ENCODE measurements around the gene TSC22D4.

The TSC22D4 gene

GRCh38 chr7:100490483-100491191 lies 11.6 kb upstream of the TSC22D4 start:
- no peak overlapping the region for H3K4me3 ChIP-seq (ENCODE audit: low read depth, low read length)
- H3K36me3 ChIP-seq (ENCODE audit: control insufficient read depth in 2 of 2, insufficient read depth in 1 of 2, low read length in 2 of 2) = no peaks in the 10 kb centered on the region
- H3K27ac ChIP-seq (ENCODE audit: extremely low read depth, low read depth, low read length) = no peak overlapping the region
- CTCF ChIA-PET = interaction anchor here (0.7 to 1.1 kb wide), 4 partner anchors 14 to 98 kb away, joined by 3 to 7 read pairs (median 4); no protein-coding TSS in a partner anchor
- TF ChIP-seq ZNF302 (tag by site-specific recombination; IDR thresholded peaks at IDR 0.05; ENCODE audit: low read depth) = no peak
- TF ChIP-seq OSR2 (tag by site-specific recombination; IDR thresholded peaks at IDR 0.05) = no peak
- no peak for TF ChIP-seq KLF1 (tag by site-specific recombination; IDR thresholded peaks at IDR 0.05)
- POLR2A ChIA-PET = interaction anchor here (0.6 to 1.0 kb wide), 5 partner anchors 10 to 61 kb away, joined by 3 to 5 read pairs (median 3); partner anchors contain the start of genes MEPCE, TSC22D4 and ZCWPW1
- H3K9me3 ChIP-seq (ENCODE audit: control insufficient read depth, insufficient read depth, low read depth, low read length) = no peaks in the 10 kb centered on the region
- no peaks in the 10 kb centered on the region for H3K4me1 ChIP-seq (ENCODE audit: control insufficient read depth, insufficient read depth, low read length)

- Histone ChIP-seq H3K4me1 (ENCODE audit: control insufficient read depth, insufficient read depth, low read length) (no peaks in the 10 kb centered on the region), H3K36me3 (ENCODE audit: control insufficient read depth in 2 of 2, insufficient read depth in 1 of 2, low read length in 2 of 2) (no peaks in the 10 kb centered on the region), H3K9me3 (ENCODE audit: control insufficient read depth, insufficient read depth, low read depth, low read length) (no peaks in the 10 kb centered on the region), H3K27ac (ENCODE audit: extremely low read depth, low read depth, low read length) (no peak overlapping the region), H3K4me3 (ENCODE audit: low read depth, low read length) (no peak overlapping the region)
- TF ChIP-seq ZSCAN4 (tag by site-specific recombination; IDR thresholded peaks at IDR 0.05) (peak; percentile 38; the same call in 1 of the 2 replicates), IKZF3 (tag by site-specific recombination; IDR thresholded peaks at IDR 0.05) (no peak), GLI4 (tag by site-specific recombination; IDR thresholded peaks at IDR 0.05) (no peak), KLF1 (tag by site-specific recombination; IDR thresholded peaks at IDR 0.05) (no peak), ZNF214 (tag by site-specific recombination; IDR thresholded peaks at IDR 0.05; ENCODE audit: borderline replicate concordance) (no peak), KLF10 (tag by site-specific recombination; IDR thresholded peaks at IDR 0.05) (peak; percentile 63; the same call in 1 of the 2 replicates), ZFP69B (tag by site-specific recombination; IDR thresholded peaks at IDR 0.05) (no peak), KLF16 (tag by site-specific recombination; IDR thresholded peaks at IDR 0.05) (0 out of 2 replicates have a peak, but pooled peaks have one; percentile 30), PRDM10 (tag by site-specific recombination; IDR thresholded peaks at IDR 0.05) (0 out of 2 replicates have a peak, but pooled peaks have one; percentile 17), ZNF2 (tag by site-specific recombination; IDR thresholded peaks at IDR 0.05) (peak; percentile 62; the same call in 1 of the 2 replicates), MYNN (tag by site-specific recombination; IDR thresholded peaks at IDR 0.05; ENCODE audit: borderline replicate concordance) (peak; percentile 88), KLF9 (tag by site-specific recombination; IDR thresholded peaks at IDR 0.05; ENCODE audit: low read depth) (peak; percentile 45)
- POLR2A ChIA-PET = interaction anchor here (0.6 to 1.0 kb wide), 5 partner anchors 9 to 61 kb away, joined by 3 to 5 read pairs (median 3); partner anchors contain the start of genes MEPCE, TSC22D4 and ZCWPW1
- CTCF ChIA-PET = interaction anchor here (0.8 to 1.1 kb wide), 4 partner anchors 13 to 69 kb away, joined by 3 to 7 read pairs (median 4); no protein-coding TSS in a partner anchor
These were observed 10.8 kb upstream of the TSC22D4 start for GRCh38 chr7:100489824-100490223.

- H3K9me3 ChIP-seq (ENCODE audit: control insufficient read depth, insufficient read depth, low read depth, low read length) = no peaks in the 10 kb centered on the region
- no peak overlapping the region for H3K27ac ChIP-seq (ENCODE audit: extremely low read depth, low read depth, low read length)
- no peaks in the 10 kb centered on the region for H3K36me3 ChIP-seq (ENCODE audit: control insufficient read depth in 2 of 2, insufficient read depth in 1 of 2, low read length in 2 of 2)
- CTCF ChIA-PET = interaction anchor here (0.5 to 1.0 kb wide), 2 partner anchors 20 to 82 kb away, joined by 3 to 7 read pairs; no protein-coding TSS in a partner anchor
- POLR2A ChIA-PET = interaction anchor here (1.0 kb wide), 1 partner anchor 15 kb away, joined by 3 read pairs; no protein-coding TSS in a partner anchor
- H3K4me1 ChIP-seq (ENCODE audit: control insufficient read depth, insufficient read depth, low read length) = no peaks in the 10 kb centered on the region
- no peak overlapping the region for H3K4me3 ChIP-seq (ENCODE audit: low read depth, low read length)
- TF ChIP-seq WT1 (tag by site-specific recombination; IDR thresholded peaks at IDR 0.05) (no peak), ZNF398 (tag by site-specific recombination; IDR thresholded peaks at IDR 0.05) (no peak)
These were observed 10.1 kb upstream of the TSC22D4 start for GRCh38 chr7:100489121-100489520.
